HG03378 (cell line): ENCODE results near the gene LIAS.
"Not testable (repeated sequence)": the region's sequence is repeated elsewhere in the genome, so short reads cannot be mapped to it uniquely, and the experiment has no call there.

Experiments
- ATAC-seq: cut with Tn5 transposase; IDR thresholded peaks from one replicate; pipeline ENCODE4 v1.9.1; 2021; ENCODE audit warnings: mild to moderate bottlenecking, moderate library complexity; ENCODE audit not compliant: unreplicated experiment

Gene LIAS

GRCh38 chr4:39458505-39459300 lies at the start of gene LIAS, which contains the start of gene RPL9:
Gene LIAS, plus strand, starts transcription at chr4:39459056. Its CDS starts 62 bp downstream, at chr4:39459118.
Gene RPL9, minus strand, starts transcription at chr4:39458922. Its CDS starts 483 bp downstream, at chr4:39458439.
- peak; percentile 80 for ATAC-seq

- no peak for ATAC-seq
These were observed 48.4 kb upstream of the LIAS start for GRCh38 chr4:39410415-39410814.

- ATAC-seq, result not testable (repeated sequence)
These were observed 47.3 kb upstream of the LIAS start for GRCh38 chr4:39411561-39411960.

GRCh38 chr4:39415678-39416283 lies 43.1 kb upstream of the LIAS start:
- ATAC-seq, result no peak

DNA sequence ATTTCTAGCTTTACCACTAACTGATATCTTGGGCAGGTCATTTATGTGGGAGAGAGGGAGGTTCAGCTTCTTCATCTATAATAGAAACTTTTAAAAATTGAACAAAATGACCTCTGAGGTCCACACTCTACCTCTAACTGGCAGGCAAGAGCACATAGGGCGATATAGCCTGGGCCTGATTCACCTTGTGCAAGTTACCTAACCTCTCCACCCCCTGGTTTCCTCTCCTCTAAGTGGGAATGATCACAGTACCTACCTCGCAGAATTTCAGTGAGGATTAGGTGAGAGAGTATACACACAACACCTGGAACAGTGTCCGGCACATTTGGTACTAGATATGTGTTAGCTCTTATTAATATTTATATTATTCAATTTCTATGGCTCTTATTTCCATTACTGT lies 36.6 kb upstream of the LIAS start:
- ATAC-seq, result no peak

DNA sequence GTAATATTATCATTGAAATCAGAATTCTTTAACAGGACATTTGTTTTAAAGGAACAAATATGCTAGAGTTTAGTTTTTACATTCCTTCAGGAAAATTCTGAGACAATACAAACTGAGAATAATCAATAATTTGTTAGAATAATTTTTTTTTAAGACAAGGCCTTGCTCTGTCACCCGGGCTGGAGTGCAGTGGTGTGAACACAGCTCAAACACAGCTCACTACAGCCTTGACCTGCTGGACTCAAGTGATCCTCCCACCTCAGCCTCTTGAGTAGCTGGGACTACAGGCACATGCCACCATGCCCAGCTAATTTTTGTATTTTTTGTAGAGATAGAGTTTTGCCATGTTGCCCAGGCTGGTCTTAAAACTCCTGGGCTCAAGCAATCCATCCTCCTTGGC lies 33.6 kb upstream of the LIAS start:
- not testable (repeated sequence) for ATAC-seq

DNA sequence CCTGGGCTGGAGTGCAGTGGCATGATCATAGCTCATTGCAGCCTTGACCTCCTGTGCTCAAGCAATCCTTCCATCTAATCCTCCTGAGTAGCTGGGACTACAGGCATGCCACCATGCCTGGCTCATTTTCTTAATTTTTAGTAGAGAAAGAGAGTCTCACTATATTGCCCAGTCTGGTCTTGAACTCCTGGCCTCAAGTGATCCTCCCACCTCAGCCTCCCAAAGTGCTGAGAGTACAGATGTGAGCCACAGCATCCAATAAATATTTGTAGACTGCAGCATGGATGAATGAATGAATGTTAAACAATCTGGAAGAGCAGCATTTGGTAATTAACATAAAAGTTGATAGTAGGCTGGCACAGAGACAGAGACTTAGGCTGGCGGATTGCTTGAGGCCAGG lies 32.1 kb upstream of the LIAS start:
- no peak for ATAC-seq

GRCh38 chr4:39427520-39428114 lies 31.2 kb upstream of the LIAS start:
- ATAC-seq, result no peak

GRCh38 chr4:39429476-39430334 lies 29.2 kb upstream of the LIAS start:
- no peak for ATAC-seq

- ATAC-seq, result no peak
These were observed 24.9 kb upstream of the LIAS start for GRCh38 chr4:39433878-39434492.

- no peak for ATAC-seq
These were observed 22.9 kb upstream of the LIAS start for GRCh38 chr4:39435659-39436563.

GRCh38 chr4:39441593-39441992 lies 17.3 kb upstream of the LIAS start:
- ATAC-seq, result no peak

DNA sequence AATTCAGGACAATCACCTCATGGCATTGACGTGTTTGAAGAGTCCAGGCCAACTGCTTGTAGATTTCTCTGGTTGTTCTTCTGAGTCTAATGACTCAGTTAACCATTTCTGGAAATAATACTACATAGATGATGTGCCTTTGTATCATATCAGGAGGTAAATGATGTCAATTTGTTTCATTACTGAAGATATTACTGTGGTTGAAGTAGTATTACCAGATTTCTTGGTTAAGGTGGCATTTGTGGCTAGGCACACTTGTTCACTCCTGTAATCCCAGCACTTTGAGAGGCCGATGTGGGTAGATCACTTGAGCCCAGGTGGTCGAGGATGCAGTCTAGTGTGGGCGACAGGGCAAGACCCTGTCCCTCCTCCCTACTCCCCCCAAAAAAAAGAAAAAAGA lies 15.9 kb upstream of the LIAS start:
- ATAC-seq, result no peak

GRCh38 chr4:39446483-39446841 lies 12.4 kb upstream of the LIAS start:
- ATAC-seq, result no peak

DNA sequence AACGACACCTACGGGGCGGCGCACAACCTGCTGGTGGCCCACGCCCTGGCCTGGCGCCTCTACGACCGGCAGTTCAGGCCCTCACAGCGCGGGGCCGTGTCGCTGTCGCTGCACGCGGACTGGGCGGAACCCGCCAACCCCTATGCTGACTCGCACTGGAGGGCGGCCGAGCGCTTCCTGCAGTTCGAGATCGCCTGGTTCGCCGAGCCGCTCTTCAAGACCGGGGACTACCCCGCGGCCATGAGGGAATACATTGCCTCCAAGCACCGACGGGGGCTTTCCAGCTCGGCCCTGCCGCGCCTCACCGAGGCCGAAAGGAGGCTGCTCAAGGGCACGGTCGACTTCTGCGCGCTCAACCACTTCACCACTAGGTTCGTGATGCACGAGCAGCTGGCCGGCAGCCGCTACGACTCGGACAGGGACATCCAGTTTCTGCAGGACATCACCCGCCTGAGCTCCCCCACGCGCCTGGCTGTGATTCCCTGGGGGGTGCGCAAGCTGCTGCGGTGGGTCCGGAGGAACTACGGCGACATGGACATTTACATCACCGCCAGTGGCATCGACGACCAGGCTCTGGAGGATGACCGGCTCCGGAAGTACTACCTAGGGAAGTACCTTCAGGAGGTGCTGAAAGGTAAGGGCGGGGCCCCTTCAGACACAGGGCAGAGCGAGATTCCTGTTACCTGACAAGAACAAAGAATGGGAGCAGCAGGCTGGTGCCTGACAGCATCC lies 11.8 kb upstream of the LIAS start:
- ATAC-seq, result peak; percentile 77

DNA sequence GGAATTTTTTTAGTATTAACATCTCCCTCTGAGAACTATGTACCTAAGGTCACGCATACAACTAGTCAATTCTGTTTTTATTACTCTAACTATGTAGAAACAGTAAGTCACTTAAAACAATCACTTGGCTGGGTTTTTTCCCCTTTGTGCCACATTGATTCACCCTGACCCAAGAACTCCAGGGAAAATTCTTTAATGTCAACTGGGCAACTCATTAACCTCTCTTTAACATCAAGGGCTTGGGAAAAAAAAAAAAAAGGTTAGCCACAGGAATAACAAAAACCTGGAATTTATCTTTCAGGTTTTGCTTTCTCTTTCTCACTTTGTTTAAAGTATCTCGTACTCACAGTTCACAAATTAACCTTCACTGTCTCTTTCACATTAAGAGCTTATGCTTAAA lies 8.2 kb upstream of the LIAS start:
- ATAC-seq, result no peak

DNA sequence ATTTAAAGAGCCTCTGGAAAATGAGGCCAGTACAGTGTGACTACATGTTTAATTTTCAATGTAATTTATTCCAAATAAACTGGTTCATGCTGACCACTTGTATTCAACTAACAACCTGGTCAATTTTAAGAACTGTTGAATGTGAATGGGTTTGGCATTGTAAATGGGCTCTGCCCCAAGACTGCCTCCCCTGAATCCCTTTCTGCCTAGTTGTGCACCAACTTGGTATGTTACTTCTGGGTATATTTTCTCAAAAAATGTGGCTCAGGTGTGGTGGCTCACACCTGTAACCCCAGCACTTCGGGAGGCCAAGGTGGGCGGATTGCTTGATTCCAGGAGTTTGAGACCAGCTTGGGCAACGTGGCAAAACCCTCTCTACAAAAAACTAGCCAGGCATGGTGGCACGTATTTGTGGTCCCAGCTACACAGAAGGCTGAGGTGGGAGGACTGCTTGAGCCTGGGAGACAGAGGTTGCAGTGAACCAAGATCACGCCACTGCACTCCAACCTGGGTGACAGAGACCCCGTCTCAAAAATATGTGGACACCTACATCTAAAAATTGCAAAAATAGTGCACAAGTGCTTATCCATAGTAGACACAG lies 7.3 kb upstream of the LIAS start:
- no peak for ATAC-seq

GRCh38 chr4:39452153-39452859 lies 6.5 kb upstream of the LIAS start:
- ATAC-seq, result no peak
